GM12878 (cell line): ENCODE measurements around the gene CLNK. TPM values are rescaled to one million over a fixed set of nuclear protein-coding genes. Genes with fewer than 3 reads are reported as not detected.

Source experiments
- BHLHE40 ChIP-seq, 2 experiments: fragments of 450-650 bp in 1 of 2; IDR thresholded peaks; 2 replicates each; pipeline ENCODE4 v1.6.1; 2011 to 2017; ENCODE audit warnings: low read depth in 2 of 2, borderline replicate concordance in 1 of 2, improper control_type of control experiment in 1 of 2, low read length in 1 of 2, mild to moderate bottlenecking in 1 of 2
- CHD2 ChIP-seq: IDR thresholded peaks from 2 replicates; pipeline ENCODE4 v1.6.1; 2011; ENCODE audit warnings: low read depth, low read length, improper control_type of control experiment, borderline replicate concordance
- CREM ChIP-seq: IDR thresholded peaks from 2 replicates; pipeline ENCODE4 v1.6.1; 2014; ENCODE audit warnings: antibody characterized with exemption, low read depth
- DPF2 ChIP-seq: fragments of 450-650 bp; IDR thresholded peaks from 2 replicates; pipeline ENCODE4 v1.6.1; 2017; ENCODE audit warnings: mild to moderate bottlenecking
- EP300 ChIP-seq, 2 experiments: fragments of 150-350 bp in 1 of 2; IDR thresholded peaks; 2 replicates each; pipeline ENCODE4 v1.6.1; 2011 to 2012; ENCODE audit warnings: low read depth in 2 of 2, low read length in 2 of 2, borderline replicate concordance in 1 of 2, improper control_type of control experiment in 1 of 2, inconsistent platforms in 1 of 2; ENCODE audit not compliant: control insufficient read depth in 1 of 2
- ESRRA ChIP-seq: IDR thresholded peaks from 2 replicates; pipeline ENCODE4 v1.6.1; 2012; ENCODE audit warnings: mild to moderate bottlenecking, low read length, improper control_type of control experiment
- FOXK2 ChIP-seq: fragments of 450-650 bp; IDR thresholded peaks from 2 replicates; pipeline ENCODE4 v1.6.1; 2017; ENCODE audit warnings: mild to moderate bottlenecking, moderate library complexity
- HCFC1 ChIP-seq: fragments of 150-350 bp; IDR thresholded peaks from 2 replicates; pipeline ENCODE4 v1.6.1; 2014; ENCODE audit warnings: low read length
- IKZF1 ChIP-seq: fragments of 450-650 bp; conservative IDR thresholded peaks from 2 replicates; pipeline ENCODE4 v1.6.1; 2017; ENCODE audit warnings: antibody characterized with exemption, mild to moderate bottlenecking
- JUNB ChIP-seq: IDR thresholded peaks from 2 replicates; pipeline ENCODE4 v1.6.1; 2016; ENCODE audit warnings: antibody characterized with exemption, mild to moderate bottlenecking
- MTA3 ChIP-seq: IDR thresholded peaks from 2 replicates; pipeline ENCODE4 v1.6.1; 2012; ENCODE audit warnings: low read length, inconsistent platforms, borderline replicate concordance
- PKNOX1 ChIP-seq: fragments of 450-650 bp; IDR thresholded peaks from 2 replicates; pipeline ENCODE4 v1.6.1; 2016; ENCODE audit warnings: mild to moderate bottlenecking
- SREBF1 ChIP-seq: IDR thresholded peaks from 2 replicates; pipeline ENCODE4 v1.6.1; 2012; ENCODE audit warnings: mild to moderate bottlenecking, low read length
- TCF3 ChIP-seq: IDR thresholded peaks from 2 replicates; pipeline ENCODE4 v1.6.1; 2012; ENCODE audit warnings: low read depth, mild to moderate bottlenecking, low read length, borderline replicate concordance; ENCODE audit not compliant: insufficient read depth
- ZNF274 ChIP-seq: IDR thresholded peaks from one replicate; pipeline ENCODE4 v1.8.0; 2011; ENCODE audit not compliant: insufficient read length, insufficient read depth
- polyA plus RNA-seq, 11 experiments: library from polyadenylated mRNA; depleted of rRNA in 4 of 11; unstranded in 6 of 11; stranded (reverse) in 5 of 11; fragments of >200 nt; fragmentation: Nextera tagmentation in 4 of 11; fragmentation: Illumina TruSeq in 1 of 11; extraction: Ambion mirVana in 4 of 11; extraction: Trizol in 1 of 11; gene quantifications; 1 replicate in 1 of 11; 2 replicates in 10 of 11; pipeline versions ENCODE4 v1.2.1 to v1.2.3, GENCODE V29; 2011 to 2016; ENCODE audit warnings: inconsistent platforms in 2 of 11, missing spikeins in 2 of 11, low read depth in 1 of 11
- total RNA-seq, 4 experiments: library from RNA; depleted of rRNA in 3 of 4; stranded (reverse); fragments of >200 nt in 3 of 4; fragmentation: Illumina TruSeq in 1 of 4; extraction: Trizol in 1 of 4; gene quantifications; 2 replicates each; pipeline versions ENCODE4 v1.2.1 to v1.2.3, GENCODE V29; 2013 to 2021
- TF ChIP-seq, protein P1 (sequence below): IDR thresholded peaks from 2 replicates; pipeline ENCODE4 v1.6.1; 2012; ENCODE audit warnings: mild to moderate bottlenecking, low read depth, low read length
- TF ChIP-seq, protein P2 (sequence below): fragments of 450-650 bp; IDR thresholded peaks from 2 replicates; pipeline ENCODE4 v1.6.1; 2017; ENCODE audit warnings: low read depth, mild to moderate bottlenecking, moderate library complexity
- TF ChIP-seq, protein P3 (sequence below): fragments of 450-650 bp; formaldehyde crosslinking; IDR thresholded peaks from 2 replicates; pipeline ENCODE4 v1.4.0; 2022; ENCODE audit warnings: mild to moderate bottlenecking, moderate library complexity
- TF ChIP-seq, protein P4 (sequence below): fragments of 450-650 bp; IDR thresholded peaks from 2 replicates; pipeline ENCODE4 v1.6.1; 2016; ENCODE audit warnings: mild to moderate bottlenecking

The CLNK gene
- total and polyA plus RNA-seq, 10 of the 15 experiments (the other 5 are each of a cell fraction or from before 2014, with no cell fraction given): 2.1 to 14.3 (median 2.7) TPM

GRCh38 chr4:10730590-10730989 lies 46.0 kb upstream of the CLNK start (continued):
- TF ChIP-seq, protein P1, sequence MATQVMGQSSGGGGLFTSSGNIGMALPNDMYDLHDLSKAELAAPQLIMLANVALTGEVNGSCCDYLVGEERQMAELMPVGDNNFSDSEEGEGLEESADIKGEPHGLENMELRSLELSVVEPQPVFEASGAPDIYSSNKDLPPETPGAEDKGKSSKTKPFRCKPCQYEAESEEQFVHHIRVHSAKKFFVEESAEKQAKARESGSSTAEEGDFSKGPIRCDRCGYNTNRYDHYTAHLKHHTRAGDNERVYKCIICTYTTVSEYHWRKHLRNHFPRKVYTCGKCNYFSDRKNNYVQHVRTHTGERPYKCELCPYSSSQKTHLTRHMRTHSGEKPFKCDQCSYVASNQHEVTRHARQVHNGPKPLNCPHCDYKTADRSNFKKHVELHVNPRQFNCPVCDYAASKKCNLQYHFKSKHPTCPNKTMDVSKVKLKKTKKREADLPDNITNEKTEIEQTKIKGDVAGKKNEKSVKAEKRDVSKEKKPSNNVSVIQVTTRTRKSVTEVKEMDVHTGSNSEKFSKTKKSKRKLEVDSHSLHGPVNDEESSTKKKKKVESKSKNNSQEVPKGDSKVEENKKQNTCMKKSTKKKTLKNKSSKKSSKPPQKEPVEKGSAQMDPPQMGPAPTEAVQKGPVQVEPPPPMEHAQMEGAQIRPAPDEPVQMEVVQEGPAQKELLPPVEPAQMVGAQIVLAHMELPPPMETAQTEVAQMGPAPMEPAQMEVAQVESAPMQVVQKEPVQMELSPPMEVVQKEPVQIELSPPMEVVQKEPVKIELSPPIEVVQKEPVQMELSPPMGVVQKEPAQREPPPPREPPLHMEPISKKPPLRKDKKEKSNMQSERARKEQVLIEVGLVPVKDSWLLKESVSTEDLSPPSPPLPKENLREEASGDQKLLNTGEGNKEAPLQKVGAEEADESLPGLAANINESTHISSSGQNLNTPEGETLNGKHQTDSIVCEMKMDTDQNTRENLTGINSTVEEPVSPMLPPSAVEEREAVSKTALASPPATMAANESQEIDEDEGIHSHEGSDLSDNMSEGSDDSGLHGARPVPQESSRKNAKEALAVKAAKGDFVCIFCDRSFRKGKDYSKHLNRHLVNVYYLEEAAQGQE: no peak
- TF ChIP-seq BHLHE40 (IDR thresholded peaks at IDR 0.05; ENCODE audit: borderline replicate concordance in 1 of 2, low read depth in 2 of 2, low read length in 1 of 2) (peak; percentile 90 to 93), CREM (peak; percentile 85), JUNB (peak; percentile 45), PKNOX1 (no peak), HCFC1 (no peak), CHD2 (peak; percentile 66; the same call in 1 of the 2 replicates), ZNF274 (no peak), TCF3 (no peak), MTA3 (peak; percentile 92), SREBF1 (no peak), ESRRA (no peak), IKZF1 (peak; percentile 88), DPF2 (no peak; the same call in 1 of the 2 replicates), EP300 (IDR thresholded peaks at IDR 0.05; ENCODE audit: borderline replicate concordance in 1 of 2, control insufficient read depth in 1 of 2, low read depth in 2 of 2, low read length in 2 of 2) (peak; percentile 82 to 93), FOXK2 (no peak)
- TF ChIP-seq, protein P2, sequence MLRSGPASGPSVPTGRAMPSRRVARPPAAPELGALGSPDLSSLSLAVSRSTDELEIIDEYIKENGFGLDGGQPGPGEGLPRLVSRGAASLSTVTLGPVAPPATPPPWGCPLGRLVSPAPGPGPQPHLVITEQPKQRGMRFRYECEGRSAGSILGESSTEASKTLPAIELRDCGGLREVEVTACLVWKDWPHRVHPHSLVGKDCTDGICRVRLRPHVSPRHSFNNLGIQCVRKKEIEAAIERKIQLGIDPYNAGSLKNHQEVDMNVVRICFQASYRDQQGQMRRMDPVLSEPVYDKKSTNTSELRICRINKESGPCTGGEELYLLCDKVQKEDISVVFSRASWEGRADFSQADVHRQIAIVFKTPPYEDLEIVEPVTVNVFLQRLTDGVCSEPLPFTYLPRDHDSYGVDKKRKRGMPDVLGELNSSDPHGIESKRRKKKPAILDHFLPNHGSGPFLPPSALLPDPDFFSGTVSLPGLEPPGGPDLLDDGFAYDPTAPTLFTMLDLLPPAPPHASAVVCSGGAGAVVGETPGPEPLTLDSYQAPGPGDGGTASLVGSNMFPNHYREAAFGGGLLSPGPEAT: peak; percentile 89
- TF ChIP-seq, protein P3, sequence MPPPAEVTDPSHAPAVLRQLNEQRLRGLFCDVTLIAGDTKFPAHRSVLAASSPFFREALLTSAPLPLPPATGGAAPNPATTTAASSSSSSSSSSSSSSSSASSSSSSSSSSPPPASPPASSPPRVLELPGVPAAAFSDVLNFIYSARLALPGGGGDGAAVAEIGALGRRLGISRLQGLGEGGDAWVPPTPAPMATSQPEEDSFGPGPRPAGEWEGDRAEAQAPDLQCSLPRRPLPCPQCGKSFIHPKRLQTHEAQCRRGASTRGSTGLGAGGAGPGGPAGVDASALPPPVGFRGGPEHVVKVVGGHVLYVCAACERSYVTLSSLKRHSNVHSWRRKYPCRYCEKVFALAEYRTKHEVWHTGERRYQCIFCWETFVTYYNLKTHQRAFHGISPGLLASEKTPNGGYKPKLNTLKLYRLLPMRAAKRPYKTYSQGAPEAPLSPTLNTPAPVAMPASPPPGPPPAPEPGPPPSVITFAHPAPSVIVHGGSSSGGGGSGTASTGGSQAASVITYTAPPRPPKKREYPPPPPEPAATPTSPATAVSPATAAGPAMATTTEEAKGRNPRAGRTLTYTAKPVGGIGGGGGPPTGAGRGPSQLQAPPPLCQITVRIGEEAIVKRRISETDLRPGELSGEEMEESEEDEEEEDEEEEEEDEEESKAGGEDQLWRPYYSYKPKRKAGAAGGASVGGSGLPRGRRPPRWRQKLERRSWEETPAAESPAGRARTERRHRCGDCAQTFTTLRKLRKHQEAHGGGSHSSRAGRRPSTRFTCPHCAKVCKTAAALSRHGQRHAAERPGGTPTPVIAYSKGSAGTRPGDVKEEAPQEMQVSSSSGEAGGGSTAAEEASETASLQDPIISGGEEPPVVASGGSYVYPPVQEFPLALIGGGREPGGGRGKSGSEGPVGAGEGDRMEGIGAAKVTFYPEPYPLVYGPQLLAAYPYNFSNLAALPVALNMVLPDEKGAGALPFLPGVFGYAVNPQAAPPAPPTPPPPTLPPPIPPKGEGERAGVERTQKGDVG: no peak
- TF ChIP-seq, protein P4, sequence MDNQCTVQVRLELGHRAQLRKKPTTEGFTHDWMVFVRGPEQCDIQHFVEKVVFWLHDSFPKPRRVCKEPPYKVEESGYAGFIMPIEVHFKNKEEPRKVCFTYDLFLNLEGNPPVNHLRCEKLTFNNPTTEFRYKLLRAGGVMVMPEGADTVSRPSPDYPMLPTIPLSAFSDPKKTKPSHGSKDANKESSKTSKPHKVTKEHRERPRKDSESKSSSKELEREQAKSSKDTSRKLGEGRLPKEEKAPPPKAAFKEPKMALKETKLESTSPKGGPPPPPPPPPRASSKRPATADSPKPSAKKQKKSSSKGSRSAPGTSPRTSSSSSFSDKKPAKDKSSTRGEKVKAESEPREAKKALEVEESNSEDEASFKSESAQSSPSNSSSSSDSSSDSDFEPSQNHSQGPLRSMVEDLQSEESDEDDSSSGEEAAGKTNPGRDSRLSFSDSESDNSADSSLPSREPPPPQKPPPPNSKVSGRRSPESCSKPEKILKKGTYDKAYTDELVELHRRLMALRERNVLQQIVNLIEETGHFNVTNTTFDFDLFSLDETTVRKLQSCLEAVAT: peak; percentile 78
